Sigmoid colon (tissue), 7 donors: ENCODE results near the gene LY6G6D. TPM values are rescaled to one million over a fixed set of nuclear protein-coding genes. Genes with fewer than 3 reads are reported as not detected.

Source experiments
- DNase-seq: peaks from one replicate; pipeline ENCODE4 v3.0.0-alpha.2; 2019
- H3K27ac ChIP-seq, 4 donors: fragments of 200-600 bp; sonication (generic); one replicate each; pipeline ENCODE4 v1.5.1; 2016 to 2019; ENCODE audit warnings: mild to moderate bottlenecking in 1 of 4
- H3K27me3 ChIP-seq, 3 donors: fragments of 200-600 bp; sonication (generic); one replicate each; pipeline ENCODE4 v1.5.1; 2019; ENCODE audit warnings: mild to moderate bottlenecking in 1 of 3
- H3K36me3 ChIP-seq, 4 donors: fragments of 200-600 bp; sonication (generic); one replicate each; pipeline ENCODE4 v1.5.1; 2016 to 2019
- H3K4me1 ChIP-seq, 4 donors: fragments of 200-600 bp; sonication (generic); one replicate each; pipeline ENCODE4 v1.5.1; 2017 to 2019
- H3K4me3 ChIP-seq, 4 donors: fragments of 200-600 bp; sonication (generic); one replicate each; pipeline ENCODE4 v1.5.1; 2017 to 2019; ENCODE audit warnings: mild to moderate bottlenecking in 2 of 4, moderate library complexity in 1 of 4
- H3K9me3 ChIP-seq, 4 donors: fragments of 200-600 bp in 3 of 4; sonication (generic) in 3 of 4; one replicate each; pipeline versions ENCODE4 v1.5.1 to v1.6.1; 2013 to 2019
- EP300 ChIP-seq, 4 donors: sonication (generic); formaldehyde crosslinking; IDR thresholded peaks; one replicate each; pipeline ENCODE4 v1.6.1; 2017; ENCODE audit warnings: antibody characterized with exemption in 4 of 4
- POLR2A ChIP-seq, 2 donors: fragments of 450-650 bp; IDR thresholded peaks; one replicate each; pipeline ENCODE4 v1.6.1; 2016; ENCODE audit warnings: antibody characterized with exemption in 2 of 2, mild to moderate bottlenecking in 2 of 2, moderate library complexity in 2 of 2
- POLR2AphosphoS5 ChIP-seq, 4 donors: sonication (generic); formaldehyde crosslinking; IDR thresholded peaks; one replicate each; pipeline ENCODE4 v1.6.1; 2017; ENCODE audit warnings: antibody characterized with exemption in 4 of 4
- WGBS, 2 donors: extraction: QIAGEN DNeasy Blood & Tissue Kit; methylation state at CpG; one replicate each; pipeline ENCODE4 v1.1.7; 2013; 5-methylcytosine and 5-hydroxymethylcytosine counted together
- intact Hi-C: fragments of 100-400 bp; cut with DNase I; formaldehyde crosslinking; loops from one replicate; pipeline ENCODE4 v1.15.1; 2023
- polyA plus RNA-seq, 3 donors: library from polyadenylated mRNA; stranded (reverse); fragments of 200-250 nt; gene quantifications; one replicate each; pipeline ENCODE4 v1.2.3, GENCODE V29; 2013
- small RNA-seq, 3 donors: library from RNA; depleted of rRNA; stranded (forward); fragments of <200 nt; gene quantifications; one replicate each; pipeline ENCODE3, GENCODE V24; 2016
- total RNA-seq, 4 donors: library from RNA; depleted of rRNA; stranded (reverse); fragments of >200 nt; gene quantifications; one replicate each; pipeline ENCODE4 v1.1.0, GENCODE V29; 2016
- TF ChIP-seq, protein P1 (sequence below), 4 experiments: fragments of 450-650 bp in 3 of 4; fragments of 200-600 bp in 1 of 4; IDR thresholded peaks; one replicate each; pipeline ENCODE4 v1.5.1; 2016 to 2019; ENCODE audit warnings: antibody characterized with exemption in 4 of 4, mild to moderate bottlenecking in 3 of 4, moderate library complexity in 2 of 4
- donor health status: healthy with polysubstance abuse.
- donor health status: Bipolar disorder and iron deficiency.
- donor health status: healthy.

Gene LY6G6D
- total and polyA plus RNA-seq, 7 donors = 0.31 to 21.2 (median 6.4) TPM; not detected in 2

DNA sequence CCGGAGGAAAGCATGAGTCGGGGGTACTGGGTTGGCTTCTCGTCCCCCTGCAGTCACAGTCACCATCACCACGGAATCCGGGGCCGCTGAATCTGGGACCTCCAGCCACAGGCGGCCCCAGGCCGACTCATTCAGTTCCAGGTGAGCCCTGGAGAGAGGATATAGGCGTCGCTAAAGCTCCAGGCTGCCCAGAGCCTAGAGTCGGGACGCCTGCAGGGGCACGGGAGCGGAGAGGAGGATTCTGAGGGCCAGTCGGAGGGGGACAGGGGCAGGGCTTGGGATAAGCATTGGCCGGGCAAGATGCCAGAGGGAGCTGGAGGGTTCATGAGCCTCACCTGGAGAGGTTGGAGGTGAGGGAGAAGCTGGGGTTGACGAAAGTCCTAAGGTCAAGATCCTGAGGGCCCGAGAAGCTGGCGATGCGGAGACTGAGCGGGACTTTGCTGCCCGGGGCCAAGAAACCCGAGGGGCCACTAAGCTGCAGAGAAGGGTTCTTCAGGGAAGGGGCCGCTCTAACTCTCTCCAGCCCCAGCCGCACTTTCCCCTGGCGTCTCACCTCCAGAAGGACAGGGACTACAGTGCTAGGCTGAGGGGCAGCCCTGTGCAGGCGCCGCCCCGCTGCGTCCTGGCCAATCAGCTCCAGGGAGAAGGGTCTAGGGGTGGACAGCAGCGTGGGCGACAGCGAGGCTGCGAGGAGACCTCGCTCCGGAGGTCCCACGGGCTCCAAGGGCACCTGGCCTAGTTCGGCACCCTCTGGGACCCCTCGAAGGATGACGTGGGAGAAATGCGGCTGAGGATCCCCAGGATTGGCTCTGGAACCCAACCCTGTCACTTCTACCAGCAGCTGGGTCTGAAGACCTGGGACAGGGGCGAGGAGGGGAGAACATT lies 51.0 kb downstream of the LY6G6D start:
- DNase-seq = no peak
- TF ChIP-seq POLR2A (IDR thresholded peaks at IDR 0.05) = no peak
- TF ChIP-seq, protein P1, sequence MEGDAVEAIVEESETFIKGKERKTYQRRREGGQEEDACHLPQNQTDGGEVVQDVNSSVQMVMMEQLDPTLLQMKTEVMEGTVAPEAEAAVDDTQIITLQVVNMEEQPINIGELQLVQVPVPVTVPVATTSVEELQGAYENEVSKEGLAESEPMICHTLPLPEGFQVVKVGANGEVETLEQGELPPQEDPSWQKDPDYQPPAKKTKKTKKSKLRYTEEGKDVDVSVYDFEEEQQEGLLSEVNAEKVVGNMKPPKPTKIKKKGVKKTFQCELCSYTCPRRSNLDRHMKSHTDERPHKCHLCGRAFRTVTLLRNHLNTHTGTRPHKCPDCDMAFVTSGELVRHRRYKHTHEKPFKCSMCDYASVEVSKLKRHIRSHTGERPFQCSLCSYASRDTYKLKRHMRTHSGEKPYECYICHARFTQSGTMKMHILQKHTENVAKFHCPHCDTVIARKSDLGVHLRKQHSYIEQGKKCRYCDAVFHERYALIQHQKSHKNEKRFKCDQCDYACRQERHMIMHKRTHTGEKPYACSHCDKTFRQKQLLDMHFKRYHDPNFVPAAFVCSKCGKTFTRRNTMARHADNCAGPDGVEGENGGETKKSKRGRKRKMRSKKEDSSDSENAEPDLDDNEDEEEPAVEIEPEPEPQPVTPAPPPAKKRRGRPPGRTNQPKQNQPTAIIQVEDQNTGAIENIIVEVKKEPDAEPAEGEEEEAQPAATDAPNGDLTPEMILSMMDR (IDR thresholded peaks at IDR 0.05) = peak in 1 of 4 experiments; percentile 7
- intact Hi-C loops = no loop called here
- Histone ChIP-seq H3K4me1 (peaks cover 0 to 10% (median 7%) of the 10 kb centered on the region in 4 donors), H3K27me3 (peaks cover 0 to 14% (median 3%) of the 10 kb centered on the region in 3 donors), H3K9me3 (no peaks in the 10 kb centered on the region), H3K4me3 (peak overlapping the region in 3 of 4 donors; percentile 11 to 32 (median 26)), H3K36me3 (no peaks in the 10 kb centered on the region), H3K27ac (no peak overlapping the region)
- WGBS, 2 donors = 54 to 58% methylated on average over 42 of the region's 42 CpGs

DNA sequence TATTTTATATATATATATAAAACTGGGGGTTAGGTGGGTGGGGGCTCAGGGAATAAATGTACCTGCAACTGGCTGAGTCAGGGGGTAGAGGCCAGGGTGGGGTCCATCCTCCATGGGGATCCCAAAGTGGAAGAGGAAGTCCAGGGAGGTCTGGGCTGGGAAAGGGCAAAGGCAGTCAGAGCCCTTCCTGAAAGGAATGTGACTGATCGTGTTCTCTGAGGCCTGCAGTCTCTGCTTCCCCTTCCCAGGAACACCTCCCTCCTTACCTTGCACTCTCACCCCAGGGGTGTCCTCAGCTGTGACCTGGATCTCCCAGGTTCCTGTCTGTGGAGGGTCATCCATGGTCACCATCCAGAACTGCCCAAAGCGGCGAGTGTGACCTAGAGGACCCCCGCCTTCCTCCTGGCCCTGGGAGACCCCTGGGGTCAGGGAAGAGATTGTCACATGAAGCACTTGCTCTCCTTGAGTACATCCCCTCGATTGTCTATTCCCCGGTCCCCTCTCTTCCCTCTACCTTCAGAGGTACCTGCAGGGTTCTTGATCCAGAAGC lies 52.0 kb downstream of the LY6G6D start:
- no peak for DNase-seq
- no peak for TF ChIP-seq POLR2AphosphoS5 (IDR thresholded peaks at IDR 0.05)
- TF ChIP-seq EP300 (IDR thresholded peaks at IDR 0.05) = no peak
- TF ChIP-seq, protein P1 (IDR thresholded peaks at IDR 0.05) = no peak
- TF ChIP-seq POLR2A (IDR thresholded peaks at IDR 0.05) = no peak
- H3K36me3 ChIP-seq = no peaks in the 10 kb centered on the region
- H3K4me1 ChIP-seq = peaks cover 0 to 10% (median 7%) of the 10 kb centered on the region in 4 donors
- no peak overlapping the region for H3K4me3 ChIP-seq
- no peak overlapping the region for H3K27ac ChIP-seq
- 83 to 84% methylated on average over 6 of the region's 6 CpGs for WGBS, 2 donors
- no peaks in the 10 kb centered on the region for H3K9me3 ChIP-seq
- intact Hi-C loops = no loop called here
- peaks cover 0 to 14% (median 3%) of the 10 kb centered on the region in 3 donors for H3K27me3 ChIP-seq

Small RNA genes within 50 kb of the gene (small RNA-seq; reads per million reads assigned to genes)
- gene LY6G6D (0 reads per million in 3 donors), gene MIR4646 (0 reads per million in 3 donors), gene MSH5-SAPCD1 (0 reads per million in 3 donors), gene RNU6-850P (0 reads per million in 3 donors), gene SAPCD1 (0 reads per million in 3 donors)

Other genes starting within 250 kb of the LY6G6D start
Only the 30 nearest of the 41 such genes appear.
- not detected for gene LTA, start 143.1 kb upstream of the LY6G6D start, total RNA-seq
- gene LTA, start 143.1 kb upstream of the LY6G6D start, polyA plus RNA-seq = 1 to 10 TPM in 1 of 3 donors, not detected in 2; 3.6 TPM
- under 1 TPM in 1 of 4 donors, not detected in 3; 0.33 TPM for gene TNF, start 139.8 kb upstream of the LY6G6D start, total RNA-seq
- 1 to 10 TPM in 1 of 3 donors, under 1 TPM in 2; 0.60 to 2.6 (median 0.92) TPM for gene TNF, start 139.8 kb upstream of the LY6G6D start, polyA plus RNA-seq
- gene LTB, start 132.9 kb upstream of the LY6G6D start, total RNA-seq = 1 to 10 TPM in 1 of 4 donors, under 1 TPM in 2, not detected in 1; 0.66 to 1.9 (median 0.68) TPM
- 10 to 100 TPM in 1 of 3 donors, 1 to 10 TPM in 1, not detected in 1; 2.5 to 90.8 TPM for gene LTB, start 132.9 kb upstream of the LY6G6D start, polyA plus RNA-seq
- gene LST1, start 129.1 kb upstream of the LY6G6D start, total RNA-seq = 10 to 100 TPM in 2 of 4 donors, 1 to 10 TPM in 2; 1.7 to 19.8 (median 10.2) TPM
- 10 to 100 TPM; 17.0 to 34.2 (median 24.7) TPM for gene LST1, start 129.1 kb upstream of the LY6G6D start, polyA plus RNA-seq
- gene NCR3, start 122.3 kb upstream of the LY6G6D start, total RNA-seq = not detected
- 1 to 10 TPM in 1 of 3 donors, under 1 TPM in 1, not detected in 1; 0.92 to 3.4 TPM for gene NCR3, start 122.3 kb upstream of the LY6G6D start, polyA plus RNA-seq
- gene AIF1, start 100.1 kb upstream of the LY6G6D start, total RNA-seq = 10 to 100 TPM; 12.5 to 59.6 (median 36.9) TPM
- gene AIF1, start 100.1 kb upstream of the LY6G6D start, polyA plus RNA-seq = 100 to 1,000 TPM in 2 of 3 donors, 10 to 100 TPM in 1; 61.8 to 133 (median 114) TPM
- 10 to 100 TPM; 42.1 to 90.8 (median 54.2) TPM for gene PRRC2A, start 94.6 kb upstream of the LY6G6D start, total RNA-seq
- 100 to 1,000 TPM in 1 of 3 donors, 10 to 100 TPM in 2; 28.8 to 109 (median 32.1) TPM for gene PRRC2A, start 94.6 kb upstream of the LY6G6D start, polyA plus RNA-seq
- 100 to 1,000 TPM; 119 to 218 (median 144) TPM for gene BAG6, start 62.7 kb upstream of the LY6G6D start, total RNA-seq
- 100 to 1,000 TPM in 2 of 3 donors, 10 to 100 TPM in 1; 99.7 to 231 (median 133) TPM for gene BAG6, start 62.7 kb upstream of the LY6G6D start, polyA plus RNA-seq
- 1 to 10 TPM in 3 of 4 donors, not detected in 1; 3.3 to 7.2 (median 3.6) TPM for gene APOM, start 59.5 kb upstream of the LY6G6D start, total RNA-seq
- gene APOM, start 59.5 kb upstream of the LY6G6D start, polyA plus RNA-seq = 1 to 10 TPM; 2.3 to 3.6 (median 3.6) TPM
- 10 to 100 TPM; 25.0 to 31.3 (median 26.7) TPM for gene C6orf47, start 54.6 kb upstream of the LY6G6D start, total RNA-seq
- 10 to 100 TPM; 22.2 to 32.6 (median 24.5) TPM for gene C6orf47, start 54.6 kb upstream of the LY6G6D start, polyA plus RNA-seq
- gene GPANK1, start 50.4 kb upstream of the LY6G6D start, total RNA-seq = 10 to 100 TPM; 17.2 to 29.6 (median 26.4) TPM
- gene GPANK1, start 50.4 kb upstream of the LY6G6D start, polyA plus RNA-seq = 10 to 100 TPM; 15.3 to 22.8 (median 18.3) TPM
- gene CSNK2B, start 49.3 kb upstream of the LY6G6D start, total RNA-seq = 100 to 1,000 TPM; 188 to 227 (median 209) TPM
- 100 to 1,000 TPM; 198 to 232 (median 206) TPM for gene CSNK2B, start 49.3 kb upstream of the LY6G6D start, polyA plus RNA-seq
- gene LY6G5B, start 45.4 kb upstream of the LY6G6D start, total RNA-seq = 1 to 10 TPM; 2.8 to 10.0 (median 6.5) TPM
- 1 to 10 TPM in 1 of 3 donors, under 1 TPM in 1, not detected in 1; 0.60 to 9.1 TPM for gene LY6G5B, start 45.4 kb upstream of the LY6G6D start, polyA plus RNA-seq
- gene LY6G5C, start 34.3 kb upstream of the LY6G6D start, total RNA-seq = 1 to 10 TPM in 1 of 4 donors, under 1 TPM in 2, not detected in 1; 0.68 to 1.1 (median 0.99) TPM
- gene LY6G5C, start 34.3 kb upstream of the LY6G6D start, polyA plus RNA-seq = 1 to 10 TPM; 1.8 to 3.2 (median 2.7) TPM
- gene ABHD16A, start 12.0 kb upstream of the LY6G6D start, total RNA-seq = 10 to 100 TPM; 37.8 to 63.4 (median 51.6) TPM
- gene ABHD16A, start 12.0 kb upstream of the LY6G6D start, polyA plus RNA-seq = 10 to 100 TPM; 16.9 to 52.0 (median 17.4) TPM
- gene LY6G6F, start 8.5 kb upstream of the LY6G6D start, total RNA-seq = not detected
- not detected for gene LY6G6F, start 8.5 kb upstream of the LY6G6D start, polyA plus RNA-seq
- gene LY6G6C, start 6.4 kb downstream of the LY6G6D start, total RNA-seq = not detected
- 1 to 10 TPM in 2 of 3 donors, under 1 TPM in 1; 0.07 to 1.2 (median 1.2) TPM for gene LY6G6C, start 6.4 kb downstream of the LY6G6D start, polyA plus RNA-seq
- gene MPIG6B, start 8.0 kb downstream of the LY6G6D start, total RNA-seq = not detected
- under 1 TPM in 1 of 3 donors, not detected in 2; 0.13 TPM for gene MPIG6B, start 8.0 kb downstream of the LY6G6D start, polyA plus RNA-seq
- 100 to 1,000 TPM in 2 of 4 donors, 10 to 100 TPM in 2; 86.7 to 146 (median 107) TPM for gene DDAH2, start 14.0 kb downstream of the LY6G6D start, total RNA-seq
- gene DDAH2, start 14.0 kb downstream of the LY6G6D start, polyA plus RNA-seq = 100 to 1,000 TPM; 137 to 340 (median 213) TPM
- 100 to 1,000 TPM; 172 to 251 (median 214) TPM for gene CLIC1, start 21.2 kb downstream of the LY6G6D start, total RNA-seq
- 100 to 1,000 TPM; 623 to 668 (median 634) TPM for gene CLIC1, start 21.2 kb downstream of the LY6G6D start, polyA plus RNA-seq
- 10 to 100 TPM in 1 of 4 donors, 1 to 10 TPM in 3; 4.2 to 23.5 (median 5.7) TPM for gene MSH5, start 24.7 kb downstream of the LY6G6D start, total RNA-seq
- 10 to 100 TPM in 1 of 3 donors, 1 to 10 TPM in 1, not detected in 1; 1.6 to 18.7 TPM for gene MSH5, start 24.7 kb downstream of the LY6G6D start, polyA plus RNA-seq
- gene SAPCD1, start 47.3 kb downstream of the LY6G6D start, total RNA-seq = 1 to 10 TPM in 3 of 4 donors, not detected in 1; 1.8 to 6.5 (median 4.2) TPM
- gene SAPCD1, start 47.3 kb downstream of the LY6G6D start, polyA plus RNA-seq = 1 to 10 TPM in 2 of 3 donors, not detected in 1; 1.2 to 8.7 TPM
- 1 to 10 TPM in 1 of 4 donors, under 1 TPM in 2, not detected in 1; 0.14 to 3.9 (median 0.71) TPM for gene VWA7, start 62.0 kb downstream of the LY6G6D start, total RNA-seq
- gene VWA7, start 62.0 kb downstream of the LY6G6D start, polyA plus RNA-seq = 1 to 10 TPM; 2.8 to 6.0 (median 3.6) TPM
- 10 to 100 TPM; 16.0 to 36.2 (median 27.7) TPM for gene VARS1, start 80.4 kb downstream of the LY6G6D start, total RNA-seq
- 10 to 100 TPM in 1 of 3 donors, 1 to 10 TPM in 2; 6.0 to 50.9 (median 6.0) TPM for gene VARS1, start 80.4 kb downstream of the LY6G6D start, polyA plus RNA-seq
- gene LSM2, start 91.6 kb downstream of the LY6G6D start, total RNA-seq = 10 to 100 TPM; 29.6 to 53.5 (median 48.1) TPM
- gene LSM2, start 91.6 kb downstream of the LY6G6D start, polyA plus RNA-seq = 10 to 100 TPM; 28.4 to 94.7 (median 49.9) TPM
- gene HSPA1L, start 99.9 kb downstream of the LY6G6D start, total RNA-seq = 1 to 10 TPM; 1.1 to 2.3 (median 1.8) TPM
- 1 to 10 TPM in 1 of 3 donors, under 1 TPM in 2; 0.23 to 1.2 (median 0.60) TPM for gene HSPA1L, start 99.9 kb downstream of the LY6G6D start, polyA plus RNA-seq
- gene HSPA1A, start 100.2 kb downstream of the LY6G6D start, total RNA-seq = 100 to 1,000 TPM; 147 to 321 (median 168) TPM
- 10 to 100 TPM; 39.0 to 70.1 (median 63.1) TPM for gene HSPA1A, start 100.2 kb downstream of the LY6G6D start, polyA plus RNA-seq
- gene HSPA1B, start 112.4 kb downstream of the LY6G6D start, total RNA-seq = 100 to 1,000 TPM in 3 of 4 donors, 10 to 100 TPM in 1; 72.6 to 237 (median 113) TPM
- gene HSPA1B, start 112.4 kb downstream of the LY6G6D start, polyA plus RNA-seq = 100 to 1,000 TPM in 1 of 3 donors, 10 to 100 TPM in 2; 63.1 to 116 (median 64.3) TPM
- gene NEU1, start 147.5 kb downstream of the LY6G6D start, total RNA-seq = 10 to 100 TPM; 31.3 to 43.2 (median 33.6) TPM
- gene NEU1, start 147.5 kb downstream of the LY6G6D start, polyA plus RNA-seq = 10 to 100 TPM; 15.0 to 41.1 (median 31.9) TPM
- gene SLC44A4, start 163.6 kb downstream of the LY6G6D start, total RNA-seq = 1 to 10 TPM in 2 of 4 donors, not detected in 2; 1.4 to 8.0 TPM
- 100 to 1,000 TPM in 2 of 3 donors, 10 to 100 TPM in 1; 78.1 to 252 (median 106) TPM for gene SLC44A4, start 163.6 kb downstream of the LY6G6D start, polyA plus RNA-seq